Loucy (cell line): ENCODE measurements around the gene CAP2.

ENCODE experiments used
- EZH2phosphoT487 ChIP-seq: fragments of 200-600 bp; IDR thresholded peaks from 2 replicates; pipeline ENCODE4 v1.6.1; 2018; ENCODE audit warnings: antibody characterized with exemption, mild to moderate bottlenecking, moderate library complexity, borderline replicate concordance
- TF ChIP-seq, protein P1 (sequence below): fragments of 200-600 bp; sonication (generic); conservative IDR thresholded peaks from 2 replicates; pipeline ENCODE4 v1.5.1; 2014; ENCODE audit warnings: mild to moderate bottlenecking, antibody characterized with exemption, low read length

- TF ChIP-seq EZH2phosphoT487, result no peak
- TF ChIP-seq, protein P1, sequence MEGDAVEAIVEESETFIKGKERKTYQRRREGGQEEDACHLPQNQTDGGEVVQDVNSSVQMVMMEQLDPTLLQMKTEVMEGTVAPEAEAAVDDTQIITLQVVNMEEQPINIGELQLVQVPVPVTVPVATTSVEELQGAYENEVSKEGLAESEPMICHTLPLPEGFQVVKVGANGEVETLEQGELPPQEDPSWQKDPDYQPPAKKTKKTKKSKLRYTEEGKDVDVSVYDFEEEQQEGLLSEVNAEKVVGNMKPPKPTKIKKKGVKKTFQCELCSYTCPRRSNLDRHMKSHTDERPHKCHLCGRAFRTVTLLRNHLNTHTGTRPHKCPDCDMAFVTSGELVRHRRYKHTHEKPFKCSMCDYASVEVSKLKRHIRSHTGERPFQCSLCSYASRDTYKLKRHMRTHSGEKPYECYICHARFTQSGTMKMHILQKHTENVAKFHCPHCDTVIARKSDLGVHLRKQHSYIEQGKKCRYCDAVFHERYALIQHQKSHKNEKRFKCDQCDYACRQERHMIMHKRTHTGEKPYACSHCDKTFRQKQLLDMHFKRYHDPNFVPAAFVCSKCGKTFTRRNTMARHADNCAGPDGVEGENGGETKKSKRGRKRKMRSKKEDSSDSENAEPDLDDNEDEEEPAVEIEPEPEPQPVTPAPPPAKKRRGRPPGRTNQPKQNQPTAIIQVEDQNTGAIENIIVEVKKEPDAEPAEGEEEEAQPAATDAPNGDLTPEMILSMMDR, result no peak
These were observed 54.8 kb downstream of the CAP2 start for GRCh38 chr6:17448165-17448564.
